ENCODE data around the gene TM9SF3.

The TM9SF3 gene

GRCh38 chr10:96513305-96513697, 73.5 kb downstream of the TM9SF3 start:
- DNase-seq (ENCODE audit: low read depth), result no peak
- peak overlapping the region; percentile 57 for H3K4me3 ChIP-seq (ENCODE audit: low read length)
- TF ChIP-seq CTCF (conservative IDR thresholded peaks at IDR 0.05; ENCODE audit: low read length), result no peak

GRCh38 chr10:96512524-96513304, 74.1 kb downstream of the TM9SF3 start:
- no peak for TF ChIP-seq CTCF (conservative IDR thresholded peaks at IDR 0.05; ENCODE audit: low read length)
- peak; percentile 34 for DNase-seq (ENCODE audit: low read depth)
- peak overlapping the region; percentile 57 for H3K4me3 ChIP-seq (ENCODE audit: low read length)

- H3K4me3 ChIP-seq (ENCODE audit: low read length), result no peak overlapping the region
- TF ChIP-seq CTCF (conservative IDR thresholded peaks at IDR 0.05; ENCODE audit: low read length), result peak; percentile 61
Observed at GRCh38 chr10:96511044-96511945, 75.5 kb downstream of the TM9SF3 start.

GRCh38 chr10:96509017-96509641, 77.7 kb downstream of the TM9SF3 start:
- TF ChIP-seq CTCF (conservative IDR thresholded peaks at IDR 0.05; ENCODE audit: low read length), result no peak
- peak; percentile 77 for DNase-seq (ENCODE audit: low read depth)
- no peak overlapping the region for H3K4me3 ChIP-seq (ENCODE audit: low read length)

More at GRCh38 chr10:96511044-96511945, 75.5 kb downstream of the TM9SF3 start:
- DNase-seq (ENCODE audit: low read depth), result peak; percentile 33

GRCh38 chr10:96507044-96507443, 79.8 kb downstream of the TM9SF3 start:
- DNase-seq (ENCODE audit: low read depth), result no peak
- no peak overlapping the region for H3K4me3 ChIP-seq (ENCODE audit: low read length)
- TF ChIP-seq CTCF (conservative IDR thresholded peaks at IDR 0.05; ENCODE audit: low read length), result no peak

- no peak overlapping the region for H3K4me3 ChIP-seq (ENCODE audit: low read length)
- TF ChIP-seq CTCF (conservative IDR thresholded peaks at IDR 0.05; ENCODE audit: low read length), result no peak
- DNase-seq (ENCODE audit: low read depth), result no peak
Observed at GRCh38 chr10:96505150-96506136, 81.4 kb downstream of the TM9SF3 start.
